ENCODE results near the gene PAK4. TPM values are rescaled to one million over a fixed set of nuclear protein-coding genes. Genes with fewer than 3 reads are reported as not detected.

PAK4 gene
- total and polyA plus RNA-seq, 9 of the 15 experiments (the other 6 are each of a cell fraction or from before 2014, with no cell fraction given) = 0.21 to 33.5 (median 5.8) TPM

GRCh38 chr19:39163621-39164020, 38.0 kb downstream of the PAK4 start:
- Histone ChIP-seq H3K27me3 (ENCODE audit: control insufficient read depth in 2 of 2, insufficient read depth in 2 of 2, low read length in 2 of 2) (no peaks in the 10 kb centered on the region), H2AFZ (ENCODE audit: low read depth, low read length) (no peak overlapping the region), H3K27ac (ENCODE audit: extremely low read depth, low read depth, low read length) (no peak overlapping the region), H3K9me1 (ENCODE audit: control insufficient read depth, insufficient read depth, low read length) (peaks cover 13% of the 10 kb centered on the region), H3K9me3 (replicated peaks; ENCODE audit: control insufficient read depth, insufficient read depth, low read depth, low read length) (no peaks in the 10 kb centered on the region), H3K4me2 (ENCODE audit: insufficient read depth, low read length) (no peak overlapping the region), H3K9ac (ENCODE audit: insufficient read depth in 1 of 2, low read depth in 2 of 2, low read length in 2 of 2) (no peak overlapping the region; a peak in 1 of 4 replicates), H3K4me3 (no peak overlapping the region), H3K36me3 (ENCODE audit: control insufficient read depth, insufficient read depth, low read length) (peaks cover 5% of the 10 kb centered on the region; the same call in 1 of the 3 replicates), H4K20me1 (replicated peaks; ENCODE audit: control insufficient read depth, insufficient read depth, low read length) (peaks cover 27% of the 10 kb centered on the region), H3K79me2 (ENCODE audit: control insufficient read depth, insufficient read depth, low read length) (peaks cover 34% of the 10 kb centered on the region), H3K4me1 (replicated peaks in 1 of 2; ENCODE audit: control insufficient read depth in 2 of 2, insufficient read depth in 2 of 2, low read length in 2 of 2) (peaks cover 11 to 43% of the 10 kb centered on the region in 2 experiments; a peak in 4 of 5 replicates)
- in situ Hi-C loops (cut with MboI) (no loop called here), intact Hi-C loops (cut with micrococcal nuclease) (no loop called here)
- 69% methylated on average over 9 of the region's 9 CpGs for WGBS (ENCODE audit: insufficient coverage, low coverage, missing lambda C conversion rate)
- CTCF ChIA-PET (ENCODE audit: low intra/inter-chr PET ratio) = no interaction called here
- TF ChIP-seq TRIM25 (IDR thresholded peaks at IDR 0.05; ENCODE audit: borderline replicate concordance) (no peak), ZKSCAN1 (IDR thresholded peaks at IDR 0.05; ENCODE audit: low read depth, low read length) (peak; percentile 81), SPI1 (IDR thresholded peaks at IDR 0.05; ENCODE audit: borderline replicate concordance, low read depth, low read length) (no peak)
- DNase-seq (ENCODE audit: extremely low read depth in 1 of 4, low spot score in 3 of 4) = no peak
- FAIRE-seq = no peak
- POLR2A ChIA-PET = interaction anchor here (0.9 kb wide), 1 partner anchor 10 kb away, joined by 3 read pairs; no protein-coding TSS in a partner anchor
- ATAC-seq = no peak
- no TSS peak for BruUV-seq (replicated peaks)

- no peaks in the 10 kb centered on the region for H3K9me3 ChIP-seq (replicated peaks; ENCODE audit: control insufficient read depth, insufficient read depth, low read depth, low read length)
- H3K27me3 ChIP-seq (ENCODE audit: control insufficient read depth in 2 of 2, insufficient read depth in 2 of 2, low read length in 2 of 2) = no peaks in the 10 kb centered on the region
- CTCF ChIA-PET (ENCODE audit: low intra/inter-chr PET ratio) = no interaction called here
- POLR2A ChIA-PET = interaction anchor here (0.7 kb wide), 1 partner anchor 48 kb away, joined by 3 read pairs; no protein-coding TSS in a partner anchor
- no peak overlapping the region; a peak in 1 of 4 replicates for H3K9ac ChIP-seq (ENCODE audit: insufficient read depth in 1 of 2, low read depth in 2 of 2, low read length in 2 of 2)
- peaks cover 8% of the 10 kb centered on the region for H3K9me1 ChIP-seq (ENCODE audit: control insufficient read depth, insufficient read depth, low read length)
- no peak overlapping the region for H3K27ac ChIP-seq (ENCODE audit: extremely low read depth, low read depth, low read length)
- in situ Hi-C loops (cut with MboI) = no loop called here
- peaks cover 6 to 38% of the 10 kb centered on the region in 2 experiments; a peak in 4 of 5 replicates for H3K4me1 ChIP-seq (replicated peaks in 1 of 2; ENCODE audit: control insufficient read depth in 2 of 2, insufficient read depth in 2 of 2, low read length in 2 of 2)
- peaks cover 27% of the 10 kb centered on the region; the same call in 2 of the 3 replicates for H3K79me2 ChIP-seq (ENCODE audit: control insufficient read depth, insufficient read depth, low read length)
- ATAC-seq (no peak), DNase-seq (ENCODE audit: extremely low read depth in 1 of 4, low spot score in 3 of 4) (no peak), FAIRE-seq (no peak)
- H3K36me3 ChIP-seq (ENCODE audit: control insufficient read depth, insufficient read depth, low read length) = no peaks in the 10 kb centered on the region
- BruUV-seq (replicated peaks) = no TSS peak
- no peak overlapping the region for H2AFZ ChIP-seq (ENCODE audit: low read depth, low read length)
- H4K20me1 ChIP-seq (replicated peaks; ENCODE audit: control insufficient read depth, insufficient read depth, low read length) = peaks cover 22% of the 10 kb centered on the region; the same call in 1 of the 2 replicates
- no peak overlapping the region for H3K4me2 ChIP-seq (ENCODE audit: insufficient read depth, low read length)
- intact Hi-C loops (cut with micrococcal nuclease) = no loop called here
- 84% methylated on average over 5 of the region's 6 CpGs for WGBS (ENCODE audit: insufficient coverage, low coverage, missing lambda C conversion rate)
- no peak overlapping the region for H3K4me3 ChIP-seq
- no peak for TF ChIP-seq HDAC6 (IDR thresholded peaks at IDR 0.05; ENCODE audit: low read depth, low read length)
- no peak for TF ChIP-seq CBX3 (IDR thresholded peaks at IDR 0.05; ENCODE audit: borderline replicate concordance in 1 of 2, low read length in 2 of 2)
- TF ChIP-seq RFX5 (IDR thresholded peaks at IDR 0.05; ENCODE audit: low read depth, low read length) = no peak
- no peak for TF ChIP-seq MLX (CRISPR knock-in tag; conservative IDR thresholded peaks at IDR 0.05)
Measured at GRCh38 chr19:39164289-39164688, 38.7 kb downstream of the PAK4 start.
